ENCODE data around the gene AKR1C8.
"Not testable (repeated sequence)": the region's sequence is repeated elsewhere in the genome, so short reads cannot be mapped to it uniquely, and the experiment has no call there.

AKR1C8 gene

GRCh38 chr10:5184987-5185775 lies at the start of gene AKR1C8:
AKR1C8 (minus strand) TSS chr10:5185150; CDS start chr10:5185104, 46 bp downstream.
- DNase-seq (ENCODE audit: low read depth in 2 of 2) = no peak

- DNase-seq (ENCODE audit: low read depth in 2 of 2) = no peak
Observed at GRCh38 chr10:5234106-5234860, 49.3 kb upstream of the AKR1C8 start.

- no peak for DNase-seq (ENCODE audit: low read depth in 2 of 2)
Observed at GRCh38 chr10:5233324-5233723, 48.4 kb upstream of the AKR1C8 start.

GRCh38 chr10:5229019-5229418 lies 44.1 kb upstream of the AKR1C8 start:
- DNase-seq (ENCODE audit: low read depth in 2 of 2) = no peak

- not testable (repeated sequence) for DNase-seq (ENCODE audit: low read depth in 2 of 2)
Observed at GRCh38 chr10:5222942-5223341, 38.0 kb upstream of the AKR1C8 start.

- no peak for DNase-seq (ENCODE audit: low read depth in 2 of 2)
Observed at GRCh38 chr10:5219262-5219661, 34.3 kb upstream of the AKR1C8 start.

GRCh38 chr10:5216801-5217200 lies 31.9 kb upstream of the AKR1C8 start:
- no peak for DNase-seq (ENCODE audit: low read depth in 2 of 2)

GRCh38 chr10:5211696-5212536 lies 27.0 kb upstream of the AKR1C8 start:
- no peak for DNase-seq (ENCODE audit: low read depth in 2 of 2)

- DNase-seq (ENCODE audit: low read depth in 2 of 2) = not testable (repeated sequence)
Observed at GRCh38 chr10:5210261-5210660, 25.3 kb upstream of the AKR1C8 start.

- not testable (repeated sequence) for DNase-seq (ENCODE audit: low read depth in 2 of 2)
Observed at GRCh38 chr10:5209776-5210175, 24.8 kb upstream of the AKR1C8 start.

GRCh38 chr10:5206799-5207198 lies 21.8 kb upstream of the AKR1C8 start:
- DNase-seq (ENCODE audit: low read depth in 2 of 2) = no peak

- DNase-seq (ENCODE audit: low read depth in 2 of 2) = no peak
Observed at GRCh38 chr10:5199398-5199797, 14.4 kb upstream of the AKR1C8 start.

GRCh38 chr10:5198386-5198785 lies 13.4 kb upstream of the AKR1C8 start:
- DNase-seq (ENCODE audit: low read depth in 2 of 2) = no peak

- DNase-seq (ENCODE audit: low read depth in 2 of 2) = no peak
Observed at GRCh38 chr10:5196702-5197113, 11.8 kb upstream of the AKR1C8 start, which contains the start of gene AKR1C4. AKR1C4 (plus strand) TSS chr10:5196837; CDS start chr10:5196868, 31 bp downstream.

- DNase-seq (ENCODE audit: low read depth in 2 of 2) = no peak
Observed at GRCh38 chr10:5195727-5196374, 10.9 kb upstream of the AKR1C8 start.

- DNase-seq (ENCODE audit: low read depth in 2 of 2) = no peak
Observed at GRCh38 chr10:5194431-5194830, 9.5 kb upstream of the AKR1C8 start.

- no peak for DNase-seq (ENCODE audit: low read depth in 2 of 2)
Observed at GRCh38 chr10:5188358-5188757, 3.4 kb upstream of the AKR1C8 start.

GRCh38 chr10:5187867-5188266 lies 2.9 kb upstream of the AKR1C8 start:
- DNase-seq (ENCODE audit: low read depth in 2 of 2) = no peak

- DNase-seq (ENCODE audit: low read depth in 2 of 2) = no peak
Observed at GRCh38 chr10:5183923-5184322, 1.0 kb downstream of the AKR1C8 start.

GRCh38 chr10:5180503-5180902 lies 4.4 kb downstream of the AKR1C8 start:
- DNase-seq (ENCODE audit: low read depth in 2 of 2) = not testable (repeated sequence)

- DNase-seq (ENCODE audit: low read depth in 2 of 2) = not testable (repeated sequence)
Observed at GRCh38 chr10:5175581-5175980, 9.4 kb downstream of the AKR1C8 start.
